Transverse colon (tissue), 4 donors: ENCODE measurements around the gene ATP9B.

ENCODE experiments used
- POLR2A ChIP-seq: fragments of 450-650 bp; IDR thresholded peaks from one replicate; pipeline ENCODE4 v1.6.1; 2016; ENCODE audit warnings: antibody characterized with exemption, mild to moderate bottlenecking, moderate library complexity
- POLR2AphosphoS5 ChIP-seq, 3 donors: sonication (generic); formaldehyde crosslinking; IDR thresholded peaks; one replicate each; pipeline ENCODE4 v1.6.1; 2016; ENCODE audit warnings: antibody characterized with exemption in 3 of 3
- TF ChIP-seq, protein P1 (sequence below), 5 experiments: fragments of 200-600 bp in 3 of 5; fragments of 450-650 bp in 2 of 5; sonication (generic) in 3 of 5; IDR thresholded peaks; 1 replicate in 2 of 5; 2 replicates in 3 of 5; pipeline ENCODE4 v1.5.1; 2016 to 2017; ENCODE audit warnings: antibody characterized with exemption in 5 of 5, inconsistent platforms in 3 of 5, mild to moderate bottlenecking in 2 of 5, moderate library complexity in 1 of 5

DNA sequence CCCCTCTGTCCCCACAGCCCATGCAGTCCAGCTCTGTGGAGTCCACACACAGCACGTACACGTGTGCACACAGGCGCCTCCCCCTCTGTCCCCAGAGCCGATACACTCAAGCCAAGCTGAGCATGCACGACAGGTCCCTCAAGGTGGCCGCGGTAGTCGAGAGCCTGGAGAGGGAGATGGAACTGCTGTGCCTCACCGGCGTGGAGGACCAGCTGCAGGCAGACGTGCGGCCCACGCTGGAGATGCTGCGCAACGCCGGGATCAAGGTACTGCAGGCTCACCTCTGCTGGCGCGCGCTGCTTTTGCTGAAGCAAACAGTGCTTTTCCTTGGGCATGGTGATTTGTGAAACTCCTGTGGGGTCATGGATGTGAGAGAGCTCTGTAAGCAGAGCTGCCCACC lies 268.0 kb downstream of the ATP9B start:
- TF ChIP-seq, protein P1, sequence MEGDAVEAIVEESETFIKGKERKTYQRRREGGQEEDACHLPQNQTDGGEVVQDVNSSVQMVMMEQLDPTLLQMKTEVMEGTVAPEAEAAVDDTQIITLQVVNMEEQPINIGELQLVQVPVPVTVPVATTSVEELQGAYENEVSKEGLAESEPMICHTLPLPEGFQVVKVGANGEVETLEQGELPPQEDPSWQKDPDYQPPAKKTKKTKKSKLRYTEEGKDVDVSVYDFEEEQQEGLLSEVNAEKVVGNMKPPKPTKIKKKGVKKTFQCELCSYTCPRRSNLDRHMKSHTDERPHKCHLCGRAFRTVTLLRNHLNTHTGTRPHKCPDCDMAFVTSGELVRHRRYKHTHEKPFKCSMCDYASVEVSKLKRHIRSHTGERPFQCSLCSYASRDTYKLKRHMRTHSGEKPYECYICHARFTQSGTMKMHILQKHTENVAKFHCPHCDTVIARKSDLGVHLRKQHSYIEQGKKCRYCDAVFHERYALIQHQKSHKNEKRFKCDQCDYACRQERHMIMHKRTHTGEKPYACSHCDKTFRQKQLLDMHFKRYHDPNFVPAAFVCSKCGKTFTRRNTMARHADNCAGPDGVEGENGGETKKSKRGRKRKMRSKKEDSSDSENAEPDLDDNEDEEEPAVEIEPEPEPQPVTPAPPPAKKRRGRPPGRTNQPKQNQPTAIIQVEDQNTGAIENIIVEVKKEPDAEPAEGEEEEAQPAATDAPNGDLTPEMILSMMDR (IDR thresholded peaks at IDR 0.05), result no peak
- TF ChIP-seq POLR2AphosphoS5 (IDR thresholded peaks at IDR 0.05) (no peak), POLR2A (no peak)
